A673 (cell line): ENCODE data around the gene ITPKB.

Experiments
- CTCF ChIP-seq: fragments of 300-800, 200-600 bp; sonication (generic); conservative IDR thresholded peaks from 2 replicates; pipeline ENCODE4 v1.5.1; 2017; ENCODE audit warnings: low read depth, mild to moderate bottlenecking, antibody characterized with exemption, low read length, moderate library complexity, mixed read lengths
- EZH2 ChIP-seq: fragments of 200-600 bp; sonication (generic); IDR thresholded peaks from 2 replicates; pipeline ENCODE4 v1.6.1; 2017; ENCODE audit warnings: borderline replicate concordance, low read depth, mild to moderate bottlenecking, mixed read lengths, antibody characterized with exemption, low read length; ENCODE audit not compliant: poor library complexity, severe bottlenecking

- TF ChIP-seq CTCF (no peak), EZH2 (no peak)
Observed at GRCh38 chr1:226658546-226659125, 80.4 kb downstream of the ITPKB start.
